A673 (cell line): ENCODE measurements around the gene MAML1. TPM values are rescaled to one million over a fixed set of nuclear protein-coding genes. Genes with fewer than 3 reads are reported as not detected.

ENCODE experiments used
- BruUV-seq: library from RNA; stranded (reverse); fragments of 400-500 nt; replicated peaks from 2 replicates; lab custom pipeline; 2021; lab: Mats Ljungman, UMichigan
- CTCF ChIA-PET: fragments of 300-600 bp; sonication (Branson Sonifier 250); formaldehyde crosslinking; loops from one replicate; lab custom pipeline; 2022; ENCODE audit warnings: antibody characterized with exemption; lab: Charles Lee
- POLR2A ChIA-PET: fragments of 300-600 bp; sonication (Branson Sonifier 250); formaldehyde crosslinking; loops from one replicate; lab custom pipeline; 2022; ENCODE audit warnings: antibody characterized with exemption; ENCODE audit not compliant: low non-redundant PET; lab: Charles Lee
- DNase-seq: peaks from one replicate; pipeline ENCODE4 v3.0.0-alpha.2; 2015; ENCODE audit warnings: low spot score
- H3K27ac ChIP-seq: fragments of 200-600 bp; sonication (generic); 2 replicates; pipeline ENCODE4 v1.5.1; 2016; ENCODE audit warnings: mixed run types, low read depth, mild to moderate bottlenecking, mixed read lengths, antibody characterized with exemption, low read length; ENCODE audit not compliant: poor library complexity, severe bottlenecking
- H3K27me3 ChIP-seq: fragments of 200-600 bp; sonication (generic); replicated peaks from 2 replicates; pipeline ENCODE4 v1.6.1; 2017; ENCODE audit warnings: mixed run types, low read depth, mild to moderate bottlenecking, mixed read lengths, antibody characterized with exemption, low read length; ENCODE audit not compliant: insufficient read depth, poor library complexity
- H3K36me3 ChIP-seq: fragments of 200-600 bp; sonication (generic); 2 replicates; pipeline ENCODE4 v1.6.1; 2016; ENCODE audit warnings: mixed run types, mild to moderate bottlenecking, mixed read lengths, antibody characterized with exemption, low read length; ENCODE audit not compliant: insufficient read depth, poor library complexity, severe bottlenecking
- H3K4me1 ChIP-seq: fragments of 200-600 bp; sonication (generic); 2 replicates; pipeline ENCODE4 v1.6.1; 2017; ENCODE audit warnings: mixed run types, mild to moderate bottlenecking, mixed read lengths, antibody characterized with exemption, low read length; ENCODE audit not compliant: insufficient read depth, poor library complexity, severe bottlenecking
- H3K4me3 ChIP-seq: fragments of 200-600 bp; sonication (generic); 2 replicates; pipeline ENCODE4 v1.5.1; 2016; ENCODE audit warnings: low read depth, mixed run types, mild to moderate bottlenecking, mixed read lengths, low read length; ENCODE audit not compliant: poor library complexity, severe bottlenecking
- H3K9me3 ChIP-seq: fragments of 200-600 bp; sonication (generic); 2 replicates; pipeline ENCODE4 v1.6.1; 2016; ENCODE audit warnings: mixed run types, low read depth, mild to moderate bottlenecking, mixed read lengths, antibody characterized with exemption, low read length; ENCODE audit not compliant: poor library complexity, severe bottlenecking
- EZH2 ChIP-seq: fragments of 200-600 bp; sonication (generic); IDR thresholded peaks from 2 replicates; pipeline ENCODE4 v1.6.1; 2017; ENCODE audit warnings: borderline replicate concordance, low read depth, mild to moderate bottlenecking, mixed read lengths, antibody characterized with exemption, low read length; ENCODE audit not compliant: poor library complexity, severe bottlenecking
- intact Hi-C: fragments of 100-400 bp; cut with micrococcal nuclease; formaldehyde crosslinking; loops from one replicate; pipeline ENCODE4 v1.10.0; 2022; ENCODE audit not compliant: unreplicated experiment
- total RNA-seq: library from RNA; stranded (reverse); gene quantifications from 2 replicates; pipeline ENCODE4 v1.2.3, GENCODE V29; 2021
- TF ChIP-seq, protein P1 (sequence below): fragments of 300-800, 200-600 bp; sonication (generic); conservative IDR thresholded peaks from 2 replicates; pipeline ENCODE4 v1.5.1; 2017; ENCODE audit warnings: low read depth, mild to moderate bottlenecking, antibody characterized with exemption, low read length, moderate library complexity, mixed read lengths

MAML1 gene
- total RNA-seq, 1 experiment from 2014 or later: 34.3 TPM

GRCh38 chr5:179795863-179796833 lies 63.5 kb downstream of the MAML1 start:
- TF ChIP-seq, protein P1, sequence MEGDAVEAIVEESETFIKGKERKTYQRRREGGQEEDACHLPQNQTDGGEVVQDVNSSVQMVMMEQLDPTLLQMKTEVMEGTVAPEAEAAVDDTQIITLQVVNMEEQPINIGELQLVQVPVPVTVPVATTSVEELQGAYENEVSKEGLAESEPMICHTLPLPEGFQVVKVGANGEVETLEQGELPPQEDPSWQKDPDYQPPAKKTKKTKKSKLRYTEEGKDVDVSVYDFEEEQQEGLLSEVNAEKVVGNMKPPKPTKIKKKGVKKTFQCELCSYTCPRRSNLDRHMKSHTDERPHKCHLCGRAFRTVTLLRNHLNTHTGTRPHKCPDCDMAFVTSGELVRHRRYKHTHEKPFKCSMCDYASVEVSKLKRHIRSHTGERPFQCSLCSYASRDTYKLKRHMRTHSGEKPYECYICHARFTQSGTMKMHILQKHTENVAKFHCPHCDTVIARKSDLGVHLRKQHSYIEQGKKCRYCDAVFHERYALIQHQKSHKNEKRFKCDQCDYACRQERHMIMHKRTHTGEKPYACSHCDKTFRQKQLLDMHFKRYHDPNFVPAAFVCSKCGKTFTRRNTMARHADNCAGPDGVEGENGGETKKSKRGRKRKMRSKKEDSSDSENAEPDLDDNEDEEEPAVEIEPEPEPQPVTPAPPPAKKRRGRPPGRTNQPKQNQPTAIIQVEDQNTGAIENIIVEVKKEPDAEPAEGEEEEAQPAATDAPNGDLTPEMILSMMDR: peak; percentile 51
- TF ChIP-seq EZH2: no peak
- H3K27ac ChIP-seq: peak overlapping the region; percentile 67
- ChIA-PET POLR2A (no interaction called here), CTCF (interaction anchor here (0.6 kb wide), 2 partner anchors 153 to 256 kb away, joined by 3 to 5 read pairs; no protein-coding TSS in a partner anchor)
- H3K4me1 ChIP-seq: no peaks in the 10 kb centered on the region
- peak; percentile 72 for DNase-seq
- no peaks in the 10 kb centered on the region for H3K9me3 ChIP-seq
- BruUV-seq: no TSS peak
- H3K4me3 ChIP-seq: peak overlapping the region; percentile 54
- no peaks in the 10 kb centered on the region for H3K27me3 ChIP-seq
- intact Hi-C loops: loop anchor here (2.0 kb wide), 1 partner anchor 33 kb away; no protein-coding TSS in a partner anchor
- H3K36me3 ChIP-seq: peaks cover 11% of the 10 kb centered on the region

GRCh38 chr5:179796877-179797608 lies 64.4 kb downstream of the MAML1 start:
- POLR2A ChIA-PET: no interaction called here
- intact Hi-C loops: loop anchor here (2.0 kb wide), 1 partner anchor 34 kb away; no protein-coding TSS in a partner anchor
- Histone ChIP-seq H3K27me3 (no peaks in the 10 kb centered on the region), H3K27ac (no peak overlapping the region), H3K36me3 (peaks cover 11% of the 10 kb centered on the region), H3K4me1 (no peaks in the 10 kb centered on the region), H3K4me3 (no peak overlapping the region), H3K9me3 (no peaks in the 10 kb centered on the region)
- CTCF ChIA-PET: no interaction called here
- TF ChIP-seq, protein P1: no peak
- TF ChIP-seq EZH2: no peak
- no TSS peak for BruUV-seq
- DNase-seq: no peak

GRCh38 chr5:179797741-179798140 lies 65.1 kb downstream of the MAML1 start:
- Histone ChIP-seq H3K4me3 (no peak overlapping the region), H3K4me1 (peaks cover 2% of the 10 kb centered on the region), H3K36me3 (peaks cover 11% of the 10 kb centered on the region), H3K27me3 (no peaks in the 10 kb centered on the region), H3K27ac (no peak overlapping the region), H3K9me3 (no peaks in the 10 kb centered on the region)
- TSS peak; percentile 41 for BruUV-seq
- TF ChIP-seq EZH2: no peak
- TF ChIP-seq, protein P1: no peak
- intact Hi-C loops: loop anchor here (2.0 kb wide), 1 partner anchor 35 kb away; no protein-coding TSS in a partner anchor
- ChIA-PET CTCF (no interaction called here), POLR2A (no interaction called here)
- no peak for DNase-seq
